GM19035 (cell line): ENCODE results near the gene CNOT11.
"Not testable (repeated sequence)": the region's sequence is repeated elsewhere in the genome, so short reads cannot be mapped to it uniquely, and the experiment has no call there.

ENCODE experiments used
- ATAC-seq: cut with Tn5 transposase; IDR thresholded peaks from one replicate; pipeline ENCODE4 v1.9.1; 2021; ENCODE audit not compliant: unreplicated experiment

The CNOT11 gene

DNA sequence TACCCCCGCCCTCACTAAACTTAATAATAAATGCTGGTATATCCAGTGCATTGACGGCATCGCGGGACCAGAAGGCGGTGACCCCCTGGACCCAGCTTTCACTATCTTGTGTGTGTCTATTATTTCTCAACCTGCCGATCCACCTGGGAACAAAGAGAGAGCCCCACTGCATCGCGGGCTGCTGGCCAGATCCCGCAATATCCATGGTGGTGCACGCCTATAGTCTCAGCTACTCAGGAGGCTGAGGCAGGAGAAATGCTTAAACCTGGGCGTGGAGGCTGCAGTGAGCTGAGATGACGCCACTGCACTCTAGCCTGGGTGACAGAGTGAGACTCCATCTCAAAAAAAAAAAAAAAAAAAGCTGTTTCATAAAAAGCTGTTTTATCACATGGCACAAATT is 7.8 kb upstream of the CNOT11 start:
- ATAC-seq = not testable (repeated sequence)

DNA sequence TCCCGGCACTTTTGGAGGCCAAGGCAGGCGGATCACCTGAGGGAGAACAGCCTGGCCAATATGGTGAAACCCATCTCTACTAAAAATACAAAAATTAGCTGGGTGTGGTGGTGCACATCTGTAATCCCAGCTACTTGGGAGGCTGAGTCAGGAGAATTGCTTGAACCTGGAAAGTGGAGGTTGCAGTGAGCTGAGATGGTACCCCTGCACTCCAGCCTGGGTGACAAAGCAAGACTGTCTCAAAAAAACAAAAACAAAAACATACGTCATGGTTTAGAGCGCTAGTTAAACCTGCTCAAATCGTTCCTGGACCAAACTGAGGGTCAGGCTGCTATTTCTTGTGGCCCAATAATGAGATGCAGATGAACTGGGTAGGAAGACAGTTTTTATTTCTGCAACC is 7.2 kb upstream of the CNOT11 start:
- ATAC-seq = not testable (repeated sequence)

- ATAC-seq = not testable (repeated sequence)
Observed at GRCh38 chr2:101248756-101249155, 3.9 kb upstream of the CNOT11 start.

GRCh38 chr2:101249826-101250225 is 2.9 kb upstream of the CNOT11 start:
- ATAC-seq = no peak

GRCh38 chr2:101251246-101251781 is 1.4 kb upstream of the CNOT11 start:
- not testable (repeated sequence) for ATAC-seq

GRCh38 chr2:101251844-101252407 is 760 bp upstream of the CNOT11 start:
- ATAC-seq = peak; percentile 52

- ATAC-seq = peak; percentile 56
Observed at GRCh38 chr2:101253013-101253702, 472 bp downstream of the CNOT11 start.

- no peak for ATAC-seq
Observed at GRCh38 chr2:101253703-101254450, 1.2 kb downstream of the CNOT11 start.

DNA sequence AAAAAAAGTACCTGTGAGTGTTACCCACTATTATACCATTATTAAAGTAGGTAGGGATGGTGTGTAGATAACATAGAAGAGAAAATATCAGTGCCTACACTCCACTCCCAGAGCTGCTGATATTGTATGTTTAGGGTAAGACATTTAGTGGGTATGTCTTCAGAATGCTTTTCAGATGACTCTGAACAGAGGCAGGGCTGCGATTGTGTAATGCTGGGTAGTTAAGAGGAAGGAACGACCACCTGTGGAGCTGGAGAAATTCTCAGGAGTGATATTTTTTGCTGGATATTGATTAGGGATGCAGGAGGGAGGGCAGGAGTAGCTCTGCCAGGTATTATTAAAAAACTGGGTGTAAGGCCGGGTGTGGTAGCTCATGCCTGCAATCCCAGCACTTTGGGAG is 2.8 kb downstream of the CNOT11 start:
- no peak for ATAC-seq

- ATAC-seq = no peak
Observed at GRCh38 chr2:101256316-101256715, 3.6 kb downstream of the CNOT11 start.

GRCh38 chr2:101258804-101259203 is 6.1 kb downstream of the CNOT11 start:
- ATAC-seq = no peak

- no peak for ATAC-seq
Observed at GRCh38 chr2:101262142-101262541, 9.5 kb downstream of the CNOT11 start.

DNA sequence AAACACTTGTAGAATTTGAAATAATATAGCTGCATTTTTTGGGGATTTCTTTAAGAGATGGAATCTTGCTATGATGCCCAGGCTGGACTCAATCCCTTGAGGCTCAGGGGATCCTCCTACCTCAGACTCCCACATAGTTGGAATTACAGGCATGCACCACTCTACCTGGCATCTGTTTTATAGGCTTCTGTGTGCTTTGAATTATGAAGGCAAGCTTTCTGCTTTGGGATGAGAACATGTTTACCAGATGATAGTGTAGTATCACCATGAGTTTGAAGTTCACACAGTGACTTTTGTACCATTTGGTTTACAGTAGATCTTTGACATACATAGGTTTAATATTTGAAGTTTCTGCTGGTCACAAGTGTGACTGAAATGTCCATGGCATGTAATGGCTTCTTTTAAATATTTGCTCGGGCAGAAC is 10.7 kb downstream of the CNOT11 start:
- ATAC-seq = no peak

DNA sequence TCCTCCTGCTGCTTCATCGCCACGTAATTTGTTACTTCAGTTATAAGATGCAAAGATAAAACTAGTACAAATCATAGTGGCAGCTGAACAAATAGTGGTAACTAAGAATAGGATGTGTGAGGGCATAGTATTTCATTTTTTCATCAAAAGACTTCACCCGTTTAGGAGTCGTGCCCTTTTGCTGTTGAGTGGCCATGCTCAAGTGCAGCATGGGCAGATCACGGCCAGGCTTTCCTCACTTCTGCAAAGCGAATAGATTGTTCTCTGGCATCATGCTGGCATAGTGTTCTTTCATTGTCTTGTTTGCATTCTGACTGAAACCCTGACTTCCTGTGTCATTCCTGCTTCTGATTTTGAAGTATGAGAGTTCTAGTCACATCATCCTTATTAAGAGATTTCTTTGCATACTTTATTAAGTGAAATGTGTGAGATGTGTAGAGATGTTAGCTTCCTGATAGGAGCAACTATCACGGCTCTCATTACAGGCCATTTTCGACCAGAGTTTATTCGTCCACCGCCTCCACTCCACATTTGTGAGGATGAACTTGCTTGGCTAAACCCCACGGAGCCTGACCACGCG is 11.8 kb downstream of the CNOT11 start:
- no peak for ATAC-seq

DNA sequence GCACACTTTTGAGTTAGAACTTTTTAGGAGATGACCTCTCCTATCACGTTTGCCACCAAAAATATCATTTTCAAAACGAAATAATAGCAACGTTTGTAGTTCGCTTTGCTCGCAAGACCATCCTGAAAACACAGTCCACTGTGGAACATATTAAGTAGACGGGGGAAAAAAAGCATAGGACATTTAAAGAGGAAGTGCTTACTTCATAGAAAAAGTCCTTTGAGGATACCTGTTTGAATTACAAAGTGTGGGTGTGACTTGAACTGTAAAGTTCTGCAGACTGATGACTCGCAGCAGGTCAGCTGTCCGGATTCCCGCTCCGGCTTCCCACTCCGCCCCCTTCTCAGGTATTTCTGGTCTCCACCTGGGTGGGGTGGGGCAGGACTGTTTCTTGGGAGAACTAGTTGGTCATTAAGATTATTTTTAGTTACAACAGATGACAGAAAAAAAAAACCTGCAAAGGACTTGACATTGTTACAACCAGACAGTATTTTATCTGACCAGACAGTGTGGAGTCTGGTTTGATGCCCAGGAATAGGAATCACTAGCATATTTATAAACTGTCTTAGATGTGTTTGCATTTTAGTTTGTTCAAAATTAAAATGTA is 13.3 kb downstream of the CNOT11 start:
- ATAC-seq = no peak

DNA sequence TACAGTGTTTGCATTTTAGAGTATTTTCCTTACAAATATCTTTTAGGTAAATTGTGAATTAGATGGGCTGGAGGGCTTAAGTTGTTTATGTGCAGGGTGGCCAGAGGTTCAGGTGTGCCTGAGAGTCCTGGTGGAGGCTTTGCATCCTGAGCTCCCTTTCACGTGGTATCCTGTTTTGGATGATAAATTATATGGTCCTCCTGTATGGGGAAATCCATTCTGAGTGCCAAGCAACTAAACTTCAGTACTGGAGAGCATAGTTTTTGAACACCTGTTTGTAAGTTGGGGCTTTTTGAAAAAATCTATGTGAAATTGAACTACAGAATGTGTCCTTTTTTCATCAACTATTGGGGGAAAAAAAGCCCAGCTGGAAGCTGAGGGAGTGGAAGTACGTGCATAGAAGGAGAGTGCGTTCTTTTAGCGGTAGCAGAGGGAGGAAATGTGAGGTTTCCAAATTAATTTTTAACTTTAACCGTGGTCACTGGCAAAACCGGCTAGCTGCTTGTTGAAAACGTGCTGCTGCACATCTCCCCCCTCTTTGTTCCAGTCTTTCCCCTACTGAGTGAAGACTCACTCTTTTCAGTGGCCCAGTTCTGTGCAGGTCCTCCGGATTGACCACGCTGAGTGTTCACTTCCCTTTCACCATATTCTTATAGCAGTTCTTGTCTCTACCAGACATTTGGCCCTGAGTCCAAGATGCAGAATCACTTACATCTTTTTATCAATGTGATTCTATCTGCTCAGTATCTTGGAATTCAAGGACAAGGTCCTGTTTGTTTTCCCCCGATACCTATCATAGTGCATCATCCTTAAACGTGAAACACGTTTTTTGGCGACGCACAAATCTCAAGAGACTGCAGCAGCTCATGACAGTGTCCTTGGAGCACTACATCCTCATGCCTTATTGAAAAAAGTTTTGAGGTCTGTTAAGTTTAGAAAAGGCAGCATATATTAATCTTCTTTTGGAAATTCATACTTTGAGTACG is 15.3 kb downstream of the CNOT11 start:
- no peak for ATAC-seq

GRCh38 chr2:101270700-101271259 is 18.1 kb downstream of the CNOT11 start:
- no peak for ATAC-seq

GRCh38 chr2:101272045-101272784 is 19.5 kb downstream of the CNOT11 start:
- ATAC-seq = peak; percentile 90

DNA sequence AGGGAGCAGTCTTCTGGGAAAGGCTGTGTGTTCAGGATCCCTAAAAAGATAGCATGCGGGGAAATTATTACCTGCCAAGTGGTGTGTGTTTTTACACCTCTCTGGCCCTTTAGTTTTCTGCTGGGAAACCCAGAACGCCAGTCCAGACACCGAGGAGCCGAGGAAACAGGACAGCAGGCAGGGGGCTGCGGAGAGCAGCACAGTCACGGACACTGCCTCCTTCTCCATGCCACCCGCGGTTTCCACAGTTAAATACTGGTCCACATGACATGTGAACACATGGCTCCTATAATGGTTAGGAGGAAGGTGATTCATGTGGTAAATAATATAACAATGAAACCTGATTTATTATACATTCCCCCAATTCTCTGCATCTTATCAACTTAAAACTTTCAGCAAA is 20.4 kb downstream of the CNOT11 start:
- ATAC-seq = no peak
